22Rv1 (cell line): ENCODE results near the gene IDE.

Experiments
- CTCF ChIP-seq: fragments of 450-650 bp; IDR thresholded peaks from 2 replicates; pipeline ENCODE4 v1.5.1; 2017; ENCODE audit warnings: mild to moderate bottlenecking
- ZFX ChIP-seq: fragments of 450-650 bp; IDR thresholded peaks from 2 replicates; pipeline ENCODE4 v1.6.1; 2017; ENCODE audit warnings: antibody characterized with exemption, borderline replicate concordance

GRCh38 chr10:92590623-92591549, 17.0 kb upstream of the IDE start:
- peak; percentile 31; the same call in 1 of the 2 replicates for TF ChIP-seq CTCF
- TF ChIP-seq ZFX = no peak
